RCC 7860 (cell line): ENCODE results near the gene SEC14L3.

ENCODE experiments used
- DNase-seq: peaks from one replicate; pipeline ENCODE4 v3.0.0-alpha.2; 2015; ENCODE audit warnings: low spot score
- FAIRE-seq: peaks from 2 replicates; lab custom pipeline; 2012; peaks lifted over from hg19 to GRCh38; lab: Jason Lieb, UNC

SEC14L3 gene

GRCh38 chr22:30447656-30448055 is 24.2 kb downstream of the SEC14L3 start:
- FAIRE-seq (no peak), DNase-seq (no peak)

- FAIRE-seq = no peak
- DNase-seq = peak; percentile 21
These were observed 26.2 kb downstream of the SEC14L3 start for GRCh38 chr22:30445438-30446145.

- FAIRE-seq (no peak), DNase-seq (no peak)
These were observed 27.0 kb downstream of the SEC14L3 start for GRCh38 chr22:30444632-30445437.

GRCh38 chr22:30441088-30441487 is 30.7 kb downstream of the SEC14L3 start:
- no peak for DNase-seq
- FAIRE-seq = no peak

- FAIRE-seq (no peak), DNase-seq (no peak)
These were observed 32.0 kb downstream of the SEC14L3 start for GRCh38 chr22:30439836-30440235.

GRCh38 chr22:30439226-30439625 is 32.6 kb downstream of the SEC14L3 start:
- FAIRE-seq = no peak
- DNase-seq = no peak

GRCh38 chr22:30438559-30438958 is 33.3 kb downstream of the SEC14L3 start:
- FAIRE-seq = no peak

GRCh38 chr22:30436196-30436595 is 35.6 kb downstream of the SEC14L3 start:
- DNase-seq (no peak), FAIRE-seq (no peak)

More at GRCh38 chr22:30438559-30438958, 33.3 kb downstream of the SEC14L3 start:
- DNase-seq = no peak

GRCh38 chr22:30435674-30436126 is 36.1 kb downstream of the SEC14L3 start:
- FAIRE-seq (no peak), DNase-seq (no peak)

GRCh38 chr22:30434843-30435242 is 37.0 kb downstream of the SEC14L3 start:
- FAIRE-seq (no peak), DNase-seq (no peak)

GRCh38 chr22:30433773-30434172 is 38.0 kb downstream of the SEC14L3 start:
- FAIRE-seq (no peak), DNase-seq (no peak)

- DNase-seq (no peak), FAIRE-seq (no peak)
These were observed 38.6 kb downstream of the SEC14L3 start for GRCh38 chr22:30433227-30433626.

GRCh38 chr22:30432520-30432919 is 39.3 kb downstream of the SEC14L3 start:
- DNase-seq (no peak), FAIRE-seq (no peak)

GRCh38 chr22:30432096-30432495 is 39.7 kb downstream of the SEC14L3 start:
- FAIRE-seq = no peak
- no peak for DNase-seq

GRCh38 chr22:30430933-30431332 is 40.9 kb downstream of the SEC14L3 start:
- DNase-seq = no peak
- FAIRE-seq = no peak

- no peak for FAIRE-seq
These were observed 41.9 kb downstream of the SEC14L3 start for GRCh38 chr22:30429887-30430286.

GRCh38 chr22:30427871-30428270 is 43.9 kb downstream of the SEC14L3 start:
- FAIRE-seq = no peak
- no peak for DNase-seq

More at GRCh38 chr22:30429887-30430286, 41.9 kb downstream of the SEC14L3 start:
- no peak for DNase-seq

GRCh38 chr22:30426388-30427353 is 45.1 kb downstream of the SEC14L3 start:
- DNase-seq = peak; percentile 79

GRCh38 chr22:30425616-30426387 is 46.0 kb downstream of the SEC14L3 start, which contains the start of gene MTFP1:
Gene MTFP1, plus strand, starts transcription at chr22:30425768. Its CDS starts 112 bp downstream, at chr22:30425880.
- FAIRE-seq (no peak), DNase-seq (peak; percentile 58)

More at GRCh38 chr22:30426388-30427353, 45.1 kb downstream of the SEC14L3 start:
- no peak for FAIRE-seq

- FAIRE-seq = no peak
- DNase-seq = no peak
These were observed 46.5 kb downstream of the SEC14L3 start for GRCh38 chr22:30425327-30425615.
